ENCODE data around the gene CD44.

Gene CD44

DNA sequence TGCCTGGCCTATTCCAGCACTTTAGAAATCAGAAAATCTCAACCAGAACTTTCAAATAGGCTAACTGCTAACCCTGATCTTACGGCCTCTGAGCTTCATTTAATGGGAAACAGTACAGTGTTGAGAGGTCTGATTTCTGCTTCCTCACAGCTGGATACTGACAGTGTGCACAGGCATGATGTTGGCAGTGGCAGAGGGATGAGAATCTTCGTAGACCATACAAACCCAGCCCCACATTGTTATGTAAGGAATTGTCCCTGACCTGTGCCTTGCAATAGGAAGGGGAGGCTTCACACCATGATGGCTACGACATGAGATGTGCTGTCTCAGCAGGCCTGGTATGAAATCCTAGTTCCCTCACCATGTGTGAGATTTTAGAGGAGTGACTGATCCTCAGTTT, 49.0 kb downstream of the CD44 start:
- DNase-seq (ENCODE audit: low read depth, low spot score): no peak
- no peak overlapping the region for H3K4me3 ChIP-seq (ENCODE audit: low read depth, low read length)
- in situ Hi-C loops (cut with HindIII; ENCODE audit: low sequenced_read_pairs): no loop called here
- TF ChIP-seq, protein P1, sequence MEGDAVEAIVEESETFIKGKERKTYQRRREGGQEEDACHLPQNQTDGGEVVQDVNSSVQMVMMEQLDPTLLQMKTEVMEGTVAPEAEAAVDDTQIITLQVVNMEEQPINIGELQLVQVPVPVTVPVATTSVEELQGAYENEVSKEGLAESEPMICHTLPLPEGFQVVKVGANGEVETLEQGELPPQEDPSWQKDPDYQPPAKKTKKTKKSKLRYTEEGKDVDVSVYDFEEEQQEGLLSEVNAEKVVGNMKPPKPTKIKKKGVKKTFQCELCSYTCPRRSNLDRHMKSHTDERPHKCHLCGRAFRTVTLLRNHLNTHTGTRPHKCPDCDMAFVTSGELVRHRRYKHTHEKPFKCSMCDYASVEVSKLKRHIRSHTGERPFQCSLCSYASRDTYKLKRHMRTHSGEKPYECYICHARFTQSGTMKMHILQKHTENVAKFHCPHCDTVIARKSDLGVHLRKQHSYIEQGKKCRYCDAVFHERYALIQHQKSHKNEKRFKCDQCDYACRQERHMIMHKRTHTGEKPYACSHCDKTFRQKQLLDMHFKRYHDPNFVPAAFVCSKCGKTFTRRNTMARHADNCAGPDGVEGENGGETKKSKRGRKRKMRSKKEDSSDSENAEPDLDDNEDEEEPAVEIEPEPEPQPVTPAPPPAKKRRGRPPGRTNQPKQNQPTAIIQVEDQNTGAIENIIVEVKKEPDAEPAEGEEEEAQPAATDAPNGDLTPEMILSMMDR (IDR thresholded peaks at IDR 0.05; ENCODE audit: low read depth, low read length): no peak

DNA sequence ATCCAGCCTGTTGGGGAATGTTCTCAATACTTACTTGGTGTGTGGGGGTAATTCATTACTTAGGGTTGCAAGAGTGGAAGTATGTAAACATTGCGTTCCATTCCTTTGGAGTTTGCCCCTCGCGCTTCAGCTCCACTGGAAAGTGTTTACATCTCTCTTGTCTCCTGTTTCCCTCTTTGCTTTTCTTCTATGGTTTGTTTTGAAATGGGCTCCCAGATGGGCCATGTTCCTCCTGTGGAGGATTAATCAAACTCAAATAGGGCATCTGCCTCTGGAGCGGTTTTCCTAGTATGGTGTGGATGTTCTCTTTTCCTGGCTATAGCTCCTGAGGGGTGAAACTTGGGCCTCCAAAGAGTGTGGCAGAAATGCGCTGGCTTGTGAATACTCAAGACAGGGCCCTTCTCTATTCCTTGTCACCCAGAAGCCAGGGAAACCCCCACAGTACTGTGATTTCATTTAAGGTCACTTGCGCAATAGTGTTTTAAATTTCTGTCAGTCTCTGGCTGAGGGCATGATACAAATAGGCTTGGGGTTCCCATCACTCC, 51.9 kb downstream of the CD44 start:
- TF ChIP-seq, protein P1 (IDR thresholded peaks at IDR 0.05; ENCODE audit: low read depth, low read length): no peak
- H3K4me3 ChIP-seq (ENCODE audit: low read depth, low read length): no peak overlapping the region
- in situ Hi-C loops (cut with HindIII; ENCODE audit: low sequenced_read_pairs): no loop called here
- DNase-seq (ENCODE audit: low read depth, low spot score): no peak

DNA sequence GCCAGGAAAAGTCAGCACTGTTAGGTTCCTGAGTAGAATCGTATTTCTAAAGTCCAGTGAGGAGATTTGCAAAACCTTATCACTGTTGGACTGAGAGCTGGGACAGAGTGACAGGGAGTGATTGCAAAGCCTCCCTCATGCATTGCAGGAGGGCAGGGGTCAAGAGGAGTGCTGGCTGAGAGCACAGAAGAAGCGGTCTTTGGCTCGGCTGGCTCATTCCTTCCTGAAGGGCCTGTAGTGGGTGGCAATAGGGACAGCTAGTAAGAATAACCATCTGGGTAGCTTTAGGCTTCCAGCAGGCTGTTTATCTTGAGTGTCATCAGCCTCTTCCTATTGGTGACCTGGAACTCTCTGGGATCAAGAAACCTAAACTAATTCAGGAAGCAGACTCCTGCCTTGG, 53.4 kb downstream of the CD44 start:
- H3K4me3 ChIP-seq (ENCODE audit: low read depth, low read length): no peak overlapping the region
- DNase-seq (ENCODE audit: low read depth, low spot score): no peak
- in situ Hi-C loops (cut with HindIII; ENCODE audit: low sequenced_read_pairs): no loop called here
- TF ChIP-seq, protein P1 (IDR thresholded peaks at IDR 0.05; ENCODE audit: low read depth, low read length): no peak

DNA sequence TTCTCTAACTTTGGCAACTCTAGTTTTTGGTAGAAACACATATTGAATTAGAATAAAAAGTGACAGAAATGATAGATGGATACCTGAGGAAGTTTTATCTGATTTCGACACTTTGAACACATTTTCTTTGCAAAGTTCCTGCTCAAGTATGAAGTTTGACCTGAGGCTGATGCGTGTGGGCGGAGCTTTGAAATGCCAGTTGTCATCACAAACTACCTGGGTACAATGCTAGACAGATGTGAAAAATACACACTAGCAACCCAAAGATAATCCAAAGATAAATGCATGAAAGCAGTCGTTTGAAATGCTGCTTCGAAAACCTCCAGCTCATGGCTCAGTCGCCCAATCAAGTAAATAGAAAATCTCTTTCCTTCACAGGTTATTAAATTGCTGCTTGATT, 54.8 kb downstream of the CD44 start:
- no peak overlapping the region for H3K4me3 ChIP-seq (ENCODE audit: low read depth, low read length)
- TF ChIP-seq, protein P1 (IDR thresholded peaks at IDR 0.05; ENCODE audit: low read depth, low read length): no peak
- DNase-seq (ENCODE audit: low read depth, low spot score): no peak
- in situ Hi-C loops (cut with HindIII; ENCODE audit: low sequenced_read_pairs): no loop called here

DNA sequence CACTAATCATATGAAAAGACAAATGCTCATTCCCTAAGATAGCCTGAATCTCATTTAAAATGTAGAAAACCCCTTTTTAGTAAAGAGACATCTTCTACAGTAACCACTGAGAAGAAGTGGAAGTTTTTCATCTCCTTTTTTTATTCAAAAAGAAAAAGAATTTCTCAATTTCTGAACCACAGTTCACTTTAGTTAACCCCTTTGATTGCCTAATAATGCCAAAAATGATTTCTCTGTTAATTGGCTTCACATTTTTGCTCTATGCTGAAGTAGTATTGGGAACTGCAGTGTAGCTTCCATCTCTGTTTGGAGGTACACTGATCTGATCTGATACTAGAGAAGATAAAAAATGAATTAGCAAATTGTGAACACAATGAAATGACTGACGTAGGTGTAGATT, 58.3 kb downstream of the CD44 start:
- in situ Hi-C loops (cut with HindIII; ENCODE audit: low sequenced_read_pairs): no loop called here
- no peak for DNase-seq (ENCODE audit: low read depth, low spot score)
- TF ChIP-seq, protein P1 (IDR thresholded peaks at IDR 0.05; ENCODE audit: low read depth, low read length): no peak
- no peak overlapping the region for H3K4me3 ChIP-seq (ENCODE audit: low read depth, low read length)

DNA sequence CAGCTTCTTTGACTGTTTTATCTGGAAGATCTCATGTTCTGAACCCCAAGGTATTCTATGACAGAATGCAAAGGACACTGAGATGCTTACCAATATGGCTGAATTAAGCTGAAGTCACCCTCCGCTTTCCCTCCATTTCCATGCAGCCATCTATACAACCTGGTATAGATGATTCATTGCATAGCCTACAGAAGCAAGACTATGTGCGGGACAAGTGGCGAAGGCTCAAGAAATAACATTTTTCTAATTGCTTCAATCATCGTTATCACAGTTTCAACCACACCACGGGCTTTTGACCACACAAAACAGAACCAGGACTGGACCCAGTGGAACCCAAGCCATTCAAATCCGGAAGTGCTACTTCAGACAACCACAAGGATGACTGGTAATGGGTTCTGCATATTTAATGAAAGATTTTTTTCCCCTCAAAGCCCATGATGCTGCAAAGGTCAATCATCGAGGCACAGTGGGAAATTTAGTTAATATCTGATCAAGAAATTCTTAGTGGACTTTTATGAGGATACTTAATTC, 61.9 kb downstream of the CD44 start:
- in situ Hi-C loops (cut with HindIII; ENCODE audit: low sequenced_read_pairs): no loop called here
- DNase-seq (ENCODE audit: low read depth, low spot score): no peak
- TF ChIP-seq, protein P1 (IDR thresholded peaks at IDR 0.05; ENCODE audit: low read depth, low read length): no peak
- no peak overlapping the region for H3K4me3 ChIP-seq (ENCODE audit: low read depth, low read length)
